ENCODE measurements around the gene HEATR1.

HEATR1 gene

DNA sequence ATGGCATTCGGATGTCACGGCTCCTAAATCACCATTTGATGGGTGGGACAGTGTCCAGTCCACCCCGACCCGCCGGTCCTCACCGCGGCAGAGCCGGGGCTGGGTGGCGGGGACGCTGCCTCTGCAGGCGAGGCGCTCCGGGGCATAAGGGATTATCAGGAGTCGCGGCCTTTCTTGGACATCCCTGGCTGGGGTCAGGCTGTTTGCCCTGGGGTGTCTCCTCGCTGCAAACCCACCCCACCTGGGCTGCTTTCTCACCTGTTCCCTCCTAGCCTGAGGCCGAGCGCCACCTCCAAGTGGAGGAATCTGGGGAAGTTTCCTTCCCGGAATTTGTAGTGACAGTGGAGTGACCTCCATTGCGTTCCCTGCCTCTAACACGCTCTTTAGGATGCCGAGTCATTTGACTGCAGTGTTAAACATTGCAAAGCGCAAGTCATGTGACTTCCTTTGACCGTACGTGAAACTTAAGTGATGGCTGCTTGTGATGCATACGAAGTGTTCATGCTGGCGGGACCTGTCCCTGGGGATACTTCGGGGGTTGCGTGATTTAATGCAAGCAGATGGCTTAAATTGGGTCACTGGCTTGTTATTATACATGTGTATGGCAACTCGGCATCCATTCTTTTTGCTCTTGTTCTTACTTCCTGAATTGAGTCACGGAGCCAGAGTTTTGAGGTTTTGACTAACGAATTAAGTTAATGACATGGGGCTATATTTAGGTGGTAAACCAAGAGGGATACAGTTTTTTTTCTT is 80.0 kb downstream of the HEATR1 start:
- DNase-seq (ENCODE audit: low read depth): peak; percentile 61
- H3K4me3 ChIP-seq (ENCODE audit: low read depth, low read length): peak overlapping the region; percentile 99
- TF ChIP-seq, protein P1, sequence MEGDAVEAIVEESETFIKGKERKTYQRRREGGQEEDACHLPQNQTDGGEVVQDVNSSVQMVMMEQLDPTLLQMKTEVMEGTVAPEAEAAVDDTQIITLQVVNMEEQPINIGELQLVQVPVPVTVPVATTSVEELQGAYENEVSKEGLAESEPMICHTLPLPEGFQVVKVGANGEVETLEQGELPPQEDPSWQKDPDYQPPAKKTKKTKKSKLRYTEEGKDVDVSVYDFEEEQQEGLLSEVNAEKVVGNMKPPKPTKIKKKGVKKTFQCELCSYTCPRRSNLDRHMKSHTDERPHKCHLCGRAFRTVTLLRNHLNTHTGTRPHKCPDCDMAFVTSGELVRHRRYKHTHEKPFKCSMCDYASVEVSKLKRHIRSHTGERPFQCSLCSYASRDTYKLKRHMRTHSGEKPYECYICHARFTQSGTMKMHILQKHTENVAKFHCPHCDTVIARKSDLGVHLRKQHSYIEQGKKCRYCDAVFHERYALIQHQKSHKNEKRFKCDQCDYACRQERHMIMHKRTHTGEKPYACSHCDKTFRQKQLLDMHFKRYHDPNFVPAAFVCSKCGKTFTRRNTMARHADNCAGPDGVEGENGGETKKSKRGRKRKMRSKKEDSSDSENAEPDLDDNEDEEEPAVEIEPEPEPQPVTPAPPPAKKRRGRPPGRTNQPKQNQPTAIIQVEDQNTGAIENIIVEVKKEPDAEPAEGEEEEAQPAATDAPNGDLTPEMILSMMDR (IDR thresholded peaks at IDR 0.05; ENCODE audit: low read depth, low read length, missing control alignments): no peak

DNA sequence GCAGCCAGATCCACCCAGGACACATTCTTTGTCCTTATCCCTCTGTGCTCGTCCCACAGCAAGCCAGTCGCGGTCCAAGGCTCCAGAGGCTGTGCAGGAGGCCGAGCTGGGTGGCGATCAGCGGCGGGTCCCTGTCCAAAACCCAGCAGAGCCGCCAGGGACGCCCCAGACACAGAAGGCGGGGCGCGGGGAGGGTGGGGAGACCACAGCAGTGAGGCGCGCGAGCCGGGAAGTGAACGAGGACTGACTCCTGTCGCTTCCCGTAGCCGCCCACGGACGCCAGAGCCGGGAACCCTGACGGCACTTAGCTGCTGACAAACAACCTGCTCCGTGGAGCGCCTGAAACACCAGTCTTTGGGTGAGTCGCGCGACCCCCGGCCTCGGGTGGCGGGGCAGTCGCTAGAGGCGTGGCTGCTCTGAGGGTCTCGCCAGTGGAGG is 80.6 kb downstream of the HEATR1 start, which contains the start of gene LGALS8:
TSS of gene LGALS8 (plus strand) at position 279 of the 438 bp plus-strand sequence. CDS start 2,089 bp downstream, outside the sequence.
- peak; percentile 55 for DNase-seq (ENCODE audit: low read depth)
- TF ChIP-seq, protein P1 (IDR thresholded peaks at IDR 0.05; ENCODE audit: low read depth, low read length, missing control alignments): no peak
- peak within 1 kb of the TSS; percentile 99 for H3K4me3 ChIP-seq (ENCODE audit: low read depth, low read length)

DNA sequence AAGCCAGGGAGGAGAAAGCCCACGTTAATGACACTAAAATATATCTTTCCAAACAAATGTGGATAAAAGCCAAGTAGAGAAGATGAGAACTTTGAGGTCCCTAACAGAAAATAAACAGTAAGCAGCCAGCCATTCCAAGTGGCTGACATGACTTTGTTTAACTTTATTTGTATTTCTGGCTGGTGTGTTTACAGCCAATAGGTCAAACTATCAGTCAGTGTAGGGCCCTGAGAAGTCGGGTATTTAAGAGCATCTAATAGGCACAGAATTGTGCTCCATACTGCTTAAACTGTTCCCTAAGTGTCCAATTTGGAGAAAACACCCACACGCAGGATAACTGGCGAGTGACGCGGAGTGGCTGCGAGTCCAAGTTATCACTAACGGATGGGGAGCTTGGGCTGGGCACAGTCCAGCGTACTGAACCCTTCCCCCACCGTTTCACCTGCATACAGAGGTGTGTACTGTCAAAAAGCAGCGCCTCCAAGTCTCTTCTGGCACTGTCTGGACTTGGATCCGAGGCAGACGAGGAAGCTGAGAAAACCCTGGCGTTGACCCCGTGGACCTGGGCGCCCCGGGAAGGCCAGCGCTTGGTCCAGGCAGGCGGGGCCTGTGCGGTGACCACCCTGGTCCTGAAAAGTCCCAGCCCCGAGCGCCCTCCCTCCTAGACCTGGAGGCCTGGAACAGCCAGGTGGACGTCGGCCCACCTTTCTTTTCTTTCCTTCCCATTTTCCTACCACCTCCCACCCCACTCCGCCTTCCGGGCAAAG is 81.2 kb downstream of the HEATR1 start:
- peak overlapping the region; percentile 99 for H3K4me3 ChIP-seq (ENCODE audit: low read depth, low read length)
- DNase-seq (ENCODE audit: low read depth): no peak
- TF ChIP-seq, protein P1 (IDR thresholded peaks at IDR 0.05; ENCODE audit: low read depth, low read length, missing control alignments): no peak

DNA sequence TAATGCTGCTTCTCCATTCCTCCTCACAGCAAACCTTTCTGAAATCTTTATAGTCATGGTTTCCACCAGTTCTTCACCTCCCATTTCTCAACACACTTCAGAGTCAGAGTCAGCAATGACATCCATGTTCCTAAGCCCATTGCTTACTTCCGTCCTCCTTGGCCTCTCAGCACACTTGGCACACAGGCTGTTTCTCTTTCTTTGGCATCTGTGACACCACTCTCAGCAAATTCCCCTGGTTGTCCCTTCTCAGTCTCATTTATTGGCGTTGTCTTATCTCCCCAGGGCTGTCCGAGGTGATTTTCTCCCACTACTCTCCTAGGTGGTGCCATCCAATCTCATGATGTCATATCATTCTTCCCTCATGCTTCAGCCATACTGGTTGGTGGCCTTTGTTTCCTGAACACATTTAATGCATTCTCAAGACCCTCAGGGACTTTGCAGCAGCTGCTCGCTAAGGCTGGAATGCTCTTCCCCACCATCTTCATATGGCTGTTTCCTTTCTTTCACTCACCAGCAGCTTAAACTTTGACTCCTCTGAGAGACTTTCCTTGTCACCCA is 83.8 kb downstream of the HEATR1 start:
- no peak for DNase-seq (ENCODE audit: low read depth)
- H3K4me3 ChIP-seq (ENCODE audit: low read depth, low read length): no peak overlapping the region
- TF ChIP-seq, protein P1 (IDR thresholded peaks at IDR 0.05; ENCODE audit: low read depth, low read length, missing control alignments): no peak

DNA sequence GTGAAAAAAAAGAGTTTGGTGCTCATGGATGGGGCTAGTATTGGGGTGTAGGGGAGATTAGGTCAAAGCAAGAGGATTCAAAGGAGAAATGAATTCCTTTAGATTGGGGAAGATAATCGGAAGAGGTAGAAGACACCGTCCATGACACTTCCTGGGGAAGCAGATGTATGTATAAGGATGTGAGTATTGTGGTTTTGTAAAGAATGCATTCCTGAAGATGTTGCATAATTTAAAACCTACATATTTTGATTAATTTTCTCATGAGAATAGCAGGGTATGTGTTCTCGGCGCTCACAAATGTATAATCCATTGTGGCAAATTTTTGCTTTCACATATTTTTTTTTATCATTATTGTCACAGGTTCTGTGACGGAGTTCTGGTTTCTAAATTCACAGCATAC is 86.0 kb downstream of the HEATR1 start:
- no peak overlapping the region for H3K4me3 ChIP-seq (ENCODE audit: low read depth, low read length)
- TF ChIP-seq, protein P1 (IDR thresholded peaks at IDR 0.05; ENCODE audit: low read depth, low read length, missing control alignments): no peak
- DNase-seq (ENCODE audit: low read depth): no peak

DNA sequence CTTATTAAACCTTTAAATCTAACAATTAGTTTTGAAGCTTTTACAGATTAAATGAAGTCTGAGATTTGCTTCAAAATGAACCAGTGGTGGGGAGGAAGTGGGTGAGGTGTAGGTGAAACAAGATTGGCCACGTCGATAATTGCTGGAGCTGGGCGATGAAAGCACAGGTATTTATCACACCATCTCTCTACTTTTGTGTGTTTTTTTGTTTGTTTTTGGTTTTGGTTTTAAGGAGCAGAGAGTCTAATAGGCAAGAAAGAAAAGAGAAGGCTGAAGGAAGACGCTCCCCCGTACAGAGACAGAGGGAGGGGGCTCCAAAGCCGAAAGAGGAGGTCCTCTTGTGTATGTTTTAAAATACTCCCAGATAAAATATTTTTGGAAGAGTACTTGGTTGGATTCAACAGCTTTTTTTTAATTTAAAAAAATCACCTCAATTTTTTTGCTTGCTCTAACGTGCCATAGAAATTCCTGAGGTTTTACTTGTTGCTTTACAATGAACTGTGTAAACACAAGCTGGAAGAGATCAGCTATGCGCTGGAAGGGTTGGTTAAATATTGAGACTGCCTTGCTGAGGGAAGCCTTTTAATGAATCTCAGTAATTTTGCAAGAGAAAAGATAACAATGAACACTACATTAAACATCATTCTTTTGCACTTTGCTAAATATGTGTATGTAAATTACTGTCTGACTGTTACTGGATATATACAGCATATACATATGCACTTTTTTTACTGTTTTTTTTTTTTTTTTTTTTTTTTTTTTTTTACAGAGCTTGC is 87.2 kb downstream of the HEATR1 start:
- H3K4me3 ChIP-seq (ENCODE audit: low read depth, low read length): no peak overlapping the region
- no peak for DNase-seq (ENCODE audit: low read depth)
- TF ChIP-seq, protein P1 (IDR thresholded peaks at IDR 0.05; ENCODE audit: low read depth, low read length, missing control alignments): no peak

All from GM12864 (cell line).